Activated CD4-positive, alpha-beta T cell treated with anti-CD3 and anti-CD28 coated beads for 24 hours (primary cell): ENCODE measurements around the gene CRKL.

Source experiments
- DNase-seq, 2 donors: peaks; one replicate each; pipeline ENCODE4 v3.0.0-alpha.2; 2020; ENCODE audit warnings: low read depth in 2 of 2

CRKL gene

DNA sequence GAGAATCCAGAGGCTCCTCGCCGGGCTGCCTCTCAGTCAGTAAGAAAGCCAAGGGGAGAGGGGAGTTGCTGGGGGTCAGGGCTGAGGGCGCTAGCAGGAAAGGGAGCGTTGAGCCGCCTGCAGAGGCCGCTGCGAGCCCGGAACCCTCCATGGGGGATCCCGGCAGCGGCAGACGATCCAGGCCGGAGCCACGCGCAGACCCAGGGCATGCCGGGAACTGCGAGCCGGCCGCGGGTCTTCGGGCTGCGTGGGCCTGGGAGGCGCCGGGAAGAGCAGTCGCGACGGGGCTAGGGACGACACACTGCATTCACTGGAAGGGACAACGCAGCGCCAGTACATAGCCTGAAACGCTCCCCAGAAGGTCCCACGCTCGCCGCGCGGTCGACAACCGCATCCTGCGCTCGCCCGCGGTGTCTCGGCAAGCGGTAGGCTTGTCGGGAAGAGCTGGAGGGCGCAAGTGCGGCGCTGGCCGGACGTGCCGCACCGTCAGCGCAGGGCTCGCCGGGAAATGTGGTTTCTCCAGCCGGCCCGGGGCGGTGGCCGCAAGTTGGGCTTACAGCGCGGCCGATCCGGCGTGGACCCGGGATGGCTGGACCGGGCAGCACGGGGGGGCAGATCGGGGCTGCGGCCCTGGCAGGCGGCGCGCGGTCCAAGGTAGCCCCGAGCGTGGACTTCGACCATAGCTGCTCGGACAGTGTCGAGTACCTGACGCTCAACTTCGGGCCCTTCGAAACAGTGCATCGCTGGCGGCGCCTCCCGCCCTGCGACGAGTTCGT, 64.8 kb downstream of the CRKL start, which contains the start of gene LZTR1:
Gene LZTR1, plus strand, starts transcription at position 511 of the 776 bp plus-strand sequence. Its CDS starts 75 bp downstream, at position 586.
- peak; percentile 58 to 59 for DNase-seq

DNA sequence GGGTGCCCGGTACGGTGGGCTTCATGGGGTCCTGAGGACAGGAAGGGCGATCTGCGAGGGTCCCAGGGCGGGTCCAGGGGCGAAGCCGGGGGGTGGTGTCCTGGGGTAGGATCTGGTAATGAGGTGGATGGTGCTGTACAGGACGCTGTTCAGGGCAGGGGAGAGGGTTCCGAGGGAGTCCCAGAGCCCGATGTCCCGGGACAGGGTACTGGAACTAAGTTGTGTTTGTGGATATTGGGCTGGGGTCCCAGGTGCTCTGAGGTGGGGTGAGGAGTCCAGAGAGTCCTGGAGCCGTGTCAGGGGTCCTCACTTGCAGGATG, 65.3 kb downstream of the CRKL start:
- DNase-seq = no peak

DNA sequence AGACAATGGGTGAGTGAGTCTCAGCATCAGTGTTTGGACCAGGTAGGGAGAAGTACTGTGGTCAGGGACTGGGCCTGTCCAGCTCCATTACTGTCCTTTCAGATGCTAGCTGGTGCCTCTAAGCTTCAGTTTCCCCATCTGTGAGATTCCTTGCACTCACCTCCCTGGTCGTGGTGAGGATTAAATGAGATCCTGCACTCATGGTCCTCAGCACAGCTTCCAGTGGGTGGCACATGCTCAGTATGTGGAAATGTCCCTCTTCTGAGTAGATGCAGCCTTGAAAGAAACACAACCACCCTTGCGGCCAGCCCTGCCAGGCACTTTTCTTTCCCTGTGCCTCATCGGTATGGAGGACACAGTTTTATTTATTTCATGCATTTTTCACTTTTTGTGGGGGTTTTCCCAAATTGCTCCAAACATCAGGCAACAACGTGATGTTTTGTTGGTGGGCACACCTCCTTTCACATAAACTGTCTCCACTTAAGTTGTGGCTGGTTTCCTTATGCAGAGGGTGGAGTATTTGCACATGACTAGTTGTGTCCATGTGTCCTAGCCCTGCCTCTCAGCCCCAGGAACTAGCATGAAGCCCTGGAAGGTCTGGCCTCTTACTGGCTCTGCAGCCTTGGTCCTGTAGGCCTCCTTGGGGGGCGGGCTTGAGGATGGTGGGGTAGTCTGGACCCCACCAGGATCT, 66.0 kb downstream of the CRKL start:
- no peak for DNase-seq

DNA sequence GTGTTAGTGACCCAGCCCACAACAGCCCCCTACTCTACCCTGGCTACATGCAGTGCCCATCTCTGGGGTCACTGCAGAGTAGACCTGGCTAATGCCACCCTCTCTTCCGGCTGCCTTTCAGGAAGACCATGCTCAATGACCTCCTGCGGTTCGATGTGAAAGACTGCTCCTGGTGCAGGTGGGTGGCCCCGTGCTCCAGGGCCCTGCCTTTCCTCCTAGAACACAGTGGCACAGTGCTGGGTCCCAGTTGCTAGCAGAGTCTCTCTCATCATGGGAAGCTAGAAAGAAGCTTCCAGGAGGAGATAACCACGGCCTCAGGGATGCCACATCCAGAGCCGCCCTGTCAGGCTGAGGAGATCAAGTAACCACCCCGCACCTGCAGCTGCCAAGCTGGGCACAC, 68.5 kb downstream of the CRKL start:
- DNase-seq = no peak

DNA sequence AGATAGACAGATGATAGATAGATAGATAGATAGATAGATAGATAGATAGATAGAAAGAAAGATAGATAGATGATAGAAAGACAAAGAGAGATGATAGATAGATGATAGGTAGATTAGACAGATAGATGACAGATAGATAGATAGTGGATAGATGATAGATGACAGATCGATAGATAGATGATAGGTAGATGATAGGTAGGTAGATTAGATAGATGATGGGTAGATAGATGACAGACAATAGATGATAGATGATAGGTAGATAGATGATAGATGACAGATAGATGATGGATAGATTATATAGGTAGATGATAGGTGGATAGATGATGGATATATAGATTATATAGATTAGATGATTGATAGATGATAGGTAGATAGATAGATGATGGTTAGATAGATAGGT, 69.2 kb downstream of the CRKL start:
- no peak for DNase-seq

DNA sequence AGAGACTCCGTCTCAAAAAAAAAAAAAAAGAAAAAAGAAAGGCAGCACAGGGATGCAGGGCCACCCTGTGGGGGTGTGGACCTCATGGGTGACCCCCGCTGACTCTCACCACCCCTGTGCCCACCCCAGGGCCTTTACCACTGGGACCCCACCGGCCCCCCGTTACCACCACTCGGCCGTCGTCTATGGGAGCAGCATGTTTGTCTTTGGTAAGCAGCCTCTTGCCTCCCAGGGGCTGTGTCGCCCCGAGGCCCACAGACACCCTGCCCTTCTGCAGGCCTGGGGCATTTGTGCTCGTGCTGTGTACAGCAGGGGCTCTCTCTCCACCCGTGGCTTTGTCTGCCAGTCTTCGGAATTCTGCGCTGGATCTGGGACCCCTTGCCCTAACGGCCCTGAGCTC, 70.2 kb downstream of the CRKL start:
- DNase-seq = no peak

DNA sequence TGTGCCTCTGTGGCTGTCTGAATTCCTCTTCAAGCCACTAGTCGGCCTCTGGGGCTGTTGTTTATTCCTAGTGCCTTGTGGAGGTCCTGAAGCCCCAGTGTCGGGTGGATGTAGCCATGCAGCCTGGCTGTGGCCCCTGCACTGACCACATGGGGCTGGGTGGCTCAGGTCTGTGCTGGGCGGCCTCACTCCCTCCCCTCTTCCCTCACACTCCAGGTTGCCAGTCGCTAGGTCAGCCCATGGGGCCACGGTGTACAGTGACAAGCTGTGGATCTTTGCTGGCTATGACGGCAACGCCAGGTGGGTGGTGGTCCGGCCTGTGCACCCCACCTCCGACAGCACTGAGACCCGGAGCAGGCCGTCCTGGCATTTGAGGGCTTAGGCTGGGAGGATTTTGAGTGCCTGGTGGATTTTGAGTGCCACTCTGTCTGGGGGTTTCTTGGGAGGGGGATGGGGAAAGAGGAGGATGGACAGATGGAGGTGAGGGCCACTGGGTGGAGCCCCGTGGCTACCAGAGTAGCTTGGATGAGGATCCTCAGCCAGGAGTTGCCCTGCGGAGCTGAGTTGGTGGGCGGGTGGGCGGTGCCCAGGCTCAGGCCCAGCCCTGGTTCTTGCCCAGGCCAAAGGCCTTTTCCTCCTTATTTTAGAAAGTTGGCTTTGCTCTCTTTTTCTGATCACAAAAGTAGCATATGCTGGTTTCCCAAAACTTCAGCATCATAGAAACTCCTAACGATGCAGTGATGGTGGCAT, 71.5 kb downstream of the CRKL start:
- DNase-seq = no peak

DNA sequence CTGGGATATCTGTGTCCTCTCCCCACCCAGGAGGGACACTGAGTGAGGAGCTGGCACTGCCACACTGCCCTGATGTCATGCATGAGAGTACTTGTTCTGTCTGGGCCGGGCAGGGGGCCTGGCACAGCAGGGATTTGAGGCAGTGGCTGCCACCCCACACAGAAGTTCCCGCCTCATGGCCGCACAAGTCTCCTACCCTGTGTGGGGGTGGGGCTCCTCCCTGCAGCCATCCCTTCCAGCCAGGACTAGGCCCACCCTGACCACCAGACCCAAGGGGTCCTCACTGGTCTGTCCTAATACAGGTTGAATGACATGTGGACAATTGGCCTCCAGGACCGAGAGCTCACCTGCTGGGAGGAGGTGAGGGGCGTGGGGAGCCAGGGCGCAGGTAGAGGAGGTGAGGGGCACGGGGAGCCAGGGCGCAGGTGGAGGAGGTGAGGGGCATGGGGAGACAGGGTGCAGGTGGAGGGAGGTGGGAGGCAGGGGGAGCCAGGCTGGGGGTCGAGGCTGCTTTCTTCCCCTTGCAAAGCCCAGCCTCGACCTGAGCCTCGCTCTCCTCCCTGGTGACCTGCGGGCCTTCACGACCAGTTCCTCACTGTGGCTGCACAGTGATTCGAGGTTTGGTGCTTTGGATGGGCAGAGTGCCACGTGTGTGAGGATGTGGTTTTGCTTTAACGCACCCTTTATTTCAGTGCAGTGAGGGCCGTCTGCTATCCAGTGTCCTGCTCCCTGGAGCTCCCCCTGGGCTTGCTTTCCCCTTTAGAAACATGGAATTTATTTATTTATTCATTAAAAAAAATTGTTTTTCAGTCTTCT, 72.3 kb downstream of the CRKL start:
- DNase-seq = no peak

DNA sequence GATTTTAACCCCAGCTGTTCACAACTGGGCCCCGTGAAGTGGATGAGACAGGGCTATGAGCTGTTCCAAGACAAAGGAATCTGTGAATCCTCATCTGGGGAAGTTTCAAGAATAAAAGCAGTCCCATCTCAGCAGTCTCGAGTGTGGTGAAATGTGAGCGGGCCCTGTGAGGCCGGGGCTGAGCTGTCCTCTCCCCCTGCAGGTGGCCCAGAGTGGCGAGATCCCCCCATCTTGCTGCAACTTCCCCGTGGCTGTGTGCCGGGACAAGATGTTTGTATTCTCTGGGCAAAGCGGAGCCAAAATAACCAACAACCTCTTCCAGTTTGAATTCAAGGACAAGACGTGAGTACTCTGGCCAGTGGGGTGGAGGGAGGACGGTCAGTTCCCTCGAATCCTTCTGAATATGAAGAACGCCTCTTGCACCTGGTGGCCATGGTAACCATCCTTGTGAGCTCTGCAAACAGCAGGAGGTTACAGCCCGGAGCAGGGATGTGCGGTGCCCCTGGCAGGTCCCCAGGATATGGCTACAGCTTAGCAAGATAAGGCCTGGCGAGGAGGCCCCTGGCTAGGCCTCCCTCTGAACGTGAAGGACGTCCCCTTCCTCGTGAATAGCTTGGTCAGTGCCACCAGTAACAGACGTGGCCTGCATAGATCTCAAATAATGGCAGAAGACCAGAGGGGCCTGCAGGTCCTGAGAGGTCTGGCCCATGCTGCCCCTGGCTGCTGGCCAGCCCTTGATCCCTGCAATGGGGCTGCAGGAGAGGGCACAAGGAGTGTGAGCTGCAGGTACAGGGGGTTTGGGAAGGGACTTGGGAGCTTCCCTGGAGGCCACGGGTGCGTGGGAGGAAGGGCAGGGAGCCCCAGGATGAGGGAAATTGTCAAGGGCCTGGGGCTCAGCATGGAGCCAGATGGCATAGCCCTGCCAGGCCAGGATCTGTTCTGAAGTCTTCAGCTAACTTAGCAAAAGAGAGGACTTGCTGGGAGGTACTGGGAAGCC, 73.3 kb downstream of the CRKL start:
- DNase-seq = no peak

DNA sequence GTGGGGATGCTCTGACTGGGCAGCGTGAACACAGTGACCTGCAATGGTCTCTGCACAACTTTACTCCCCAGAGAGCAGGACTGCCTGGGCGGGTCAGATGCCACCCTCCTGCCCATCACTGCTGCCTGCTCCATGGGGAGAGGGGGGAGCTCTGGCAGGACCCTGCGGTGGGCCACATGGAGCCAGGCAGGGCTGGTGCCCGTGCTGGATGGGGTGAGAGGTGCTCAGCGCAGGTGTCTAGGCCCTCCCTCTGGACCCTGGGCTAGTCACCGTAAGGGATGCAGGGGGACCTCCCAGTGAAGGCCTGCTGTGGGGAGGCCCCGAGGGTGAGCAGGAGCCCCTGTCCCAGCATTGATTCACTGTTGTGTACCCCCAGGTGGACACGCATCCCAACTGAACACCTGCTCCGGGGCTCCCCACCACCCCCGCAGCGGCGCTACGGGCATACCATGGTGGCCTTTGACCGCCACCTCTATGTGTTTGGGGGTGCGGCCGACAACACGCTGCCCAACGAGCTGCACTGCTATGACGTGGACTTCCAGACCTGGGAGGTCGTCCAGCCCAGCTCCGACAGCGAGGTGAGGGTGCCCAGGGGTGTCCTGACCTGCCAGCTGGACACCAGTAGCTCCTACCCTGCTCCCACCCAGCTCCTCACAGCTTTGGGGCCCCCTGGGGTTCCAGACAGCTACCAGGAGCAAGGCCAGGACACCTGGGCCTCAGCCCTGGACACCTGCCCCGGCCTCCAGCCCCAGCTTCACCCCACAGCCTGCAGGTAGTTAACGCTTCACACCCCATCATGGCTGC, 74.2 kb downstream of the CRKL start:
- no peak for DNase-seq

DNA sequence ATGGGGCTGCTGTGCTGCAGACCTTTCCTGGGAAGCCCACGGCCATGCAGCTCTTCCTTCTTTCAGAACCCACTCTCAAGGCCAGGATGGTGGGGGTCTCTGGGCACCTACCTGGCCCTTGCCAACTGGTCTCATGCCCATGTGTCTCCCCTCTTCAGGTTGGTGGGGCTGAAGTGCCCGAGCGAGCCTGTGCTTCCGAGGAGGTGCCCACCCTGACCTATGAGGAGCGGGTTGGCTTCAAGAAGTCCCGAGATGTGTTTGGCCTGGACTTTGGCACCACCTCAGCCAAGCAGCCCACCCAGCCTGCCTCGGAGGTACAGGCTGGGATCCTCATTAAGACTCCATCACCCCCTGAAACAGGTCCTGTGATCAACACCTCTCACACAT, 74.8 kb downstream of the CRKL start:
- no peak for DNase-seq

DNA sequence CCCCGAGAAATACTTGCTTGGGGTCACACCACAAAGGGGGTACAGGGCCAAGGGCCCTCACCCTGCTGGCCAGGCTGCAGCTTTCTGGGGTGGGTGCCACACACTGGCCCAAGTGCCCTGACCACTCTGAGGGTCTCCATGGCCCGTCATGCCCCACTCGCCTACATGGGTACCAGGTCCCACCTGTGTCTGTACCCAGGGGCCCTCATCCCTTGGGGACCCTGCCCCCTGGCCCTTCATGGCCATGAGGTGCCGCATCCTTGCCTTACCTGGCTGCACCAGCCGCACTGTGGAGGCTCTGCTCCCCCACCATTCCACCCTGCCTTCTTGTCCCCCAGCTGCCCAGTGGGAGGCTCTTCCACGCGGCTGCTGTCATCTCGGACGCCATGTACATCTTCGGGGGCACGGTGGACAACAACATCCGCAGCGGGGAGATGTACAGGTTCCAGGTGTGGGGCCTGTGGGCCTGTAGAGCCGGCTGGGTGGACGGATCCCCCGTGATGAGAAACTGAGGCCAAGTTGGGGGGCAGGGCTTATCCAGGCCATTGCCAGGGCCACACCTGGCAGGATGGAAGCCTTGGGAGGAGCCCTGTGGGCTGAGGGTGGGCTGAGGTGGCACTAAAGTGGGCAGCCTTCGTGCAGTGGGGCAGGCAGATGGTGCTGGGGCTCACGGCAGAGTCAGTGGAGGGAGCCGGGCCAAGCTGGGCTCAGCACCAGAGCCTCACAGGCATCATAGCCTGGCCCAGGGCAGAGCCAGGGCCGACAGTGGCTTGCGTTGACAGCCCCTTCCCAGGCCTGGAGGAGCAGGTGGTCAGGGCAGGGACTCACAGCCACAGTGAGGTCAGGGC, 75.5 kb downstream of the CRKL start:
- no peak for DNase-seq

DNA sequence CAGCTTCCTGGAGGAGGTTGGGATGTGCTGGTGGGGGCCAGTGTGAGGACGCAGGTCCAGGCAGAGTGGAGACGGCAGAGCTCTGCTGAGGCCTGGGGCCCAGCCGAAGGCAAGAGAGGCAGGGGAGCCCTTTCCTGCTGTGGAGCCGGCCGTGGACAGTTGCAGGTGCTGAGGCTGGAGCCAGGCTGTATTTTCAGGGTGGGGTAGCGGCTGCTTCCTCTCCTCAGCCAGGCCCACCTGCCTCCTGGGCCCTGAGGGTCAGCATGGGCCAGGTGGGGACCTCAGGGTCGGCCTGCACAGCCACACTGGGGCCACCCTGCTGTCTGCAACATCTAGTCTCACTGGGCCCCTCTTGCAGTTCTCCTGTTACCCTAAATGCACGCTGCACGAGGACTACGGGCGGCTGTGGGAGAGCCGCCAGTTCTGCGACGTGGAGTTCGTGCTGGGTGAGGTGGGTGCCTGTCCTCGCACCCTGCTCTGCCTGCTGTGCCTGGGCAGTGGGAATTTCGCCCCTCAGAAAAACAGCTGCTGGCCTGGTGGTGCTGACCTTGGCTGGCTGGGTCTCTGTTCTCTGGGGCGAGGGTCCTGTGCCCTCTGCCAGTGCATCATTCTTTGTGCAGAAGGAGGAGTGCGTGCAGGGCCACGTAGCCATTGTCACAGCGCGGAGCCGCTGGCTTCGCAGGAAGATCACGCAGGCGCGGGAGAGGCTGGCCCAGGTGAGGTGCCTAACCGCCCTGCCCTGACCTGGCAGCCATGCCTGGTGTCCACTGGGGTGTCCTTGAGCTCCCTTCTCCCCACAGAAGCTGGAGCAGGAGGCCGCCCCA, 76.3 kb downstream of the CRKL start:
- no peak for DNase-seq

DNA sequence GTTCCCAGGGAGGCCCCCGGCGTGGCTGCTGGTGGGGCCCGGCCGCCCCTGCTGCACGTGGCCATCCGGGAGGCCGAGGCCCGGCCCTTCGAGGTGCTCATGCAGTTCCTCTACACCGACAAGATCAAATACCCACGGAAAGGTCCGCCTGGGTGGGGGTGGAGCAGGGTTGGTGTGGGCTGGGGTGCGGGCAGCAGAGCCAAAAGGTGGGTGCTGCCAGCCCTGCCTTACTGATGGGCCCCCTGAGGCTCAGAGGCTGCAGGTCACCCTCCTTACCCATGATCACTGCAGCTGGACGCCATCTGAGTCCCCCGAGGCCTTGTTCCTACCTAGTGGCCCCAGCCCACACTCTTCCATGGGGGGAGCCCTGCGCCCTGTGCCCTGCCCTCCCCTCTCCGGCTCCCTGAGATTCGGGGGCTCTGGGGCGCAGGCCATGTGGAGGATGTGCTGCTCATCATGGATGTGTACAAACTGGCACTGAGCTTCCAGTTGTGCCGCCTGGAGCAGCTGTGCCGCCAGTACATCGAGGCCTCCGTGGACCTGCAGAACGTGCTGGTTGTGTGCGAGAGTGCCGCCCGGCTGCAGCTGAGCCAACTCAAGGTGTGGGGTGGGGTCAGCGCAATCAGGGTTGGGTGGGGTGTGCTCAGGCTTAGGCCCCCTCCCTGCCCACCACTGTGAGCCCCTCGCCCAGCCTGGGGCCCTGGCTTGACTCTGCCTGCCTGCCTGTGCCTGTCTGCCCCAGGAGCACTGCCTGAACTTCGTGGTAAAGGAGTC, 77.1 kb downstream of the CRKL start:
- DNase-seq = no peak

DNA sequence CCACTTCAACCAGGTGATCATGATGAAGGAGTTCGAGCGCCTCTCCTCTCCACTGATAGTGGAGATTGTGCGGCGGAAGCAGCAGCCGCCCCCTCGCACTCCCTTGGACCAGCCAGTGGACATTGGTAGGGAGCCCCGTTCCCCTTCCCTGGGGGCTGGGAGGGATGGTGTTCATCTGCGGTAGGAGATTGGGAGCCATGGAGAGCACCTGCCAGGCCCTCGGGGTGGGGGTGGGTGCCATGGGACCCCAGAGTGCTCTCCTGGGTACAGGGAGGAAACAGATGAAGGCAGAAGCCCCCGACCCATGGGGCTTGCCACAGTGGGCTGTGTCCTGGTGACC, 77.7 kb downstream of the CRKL start:
- no peak for DNase-seq

DNA sequence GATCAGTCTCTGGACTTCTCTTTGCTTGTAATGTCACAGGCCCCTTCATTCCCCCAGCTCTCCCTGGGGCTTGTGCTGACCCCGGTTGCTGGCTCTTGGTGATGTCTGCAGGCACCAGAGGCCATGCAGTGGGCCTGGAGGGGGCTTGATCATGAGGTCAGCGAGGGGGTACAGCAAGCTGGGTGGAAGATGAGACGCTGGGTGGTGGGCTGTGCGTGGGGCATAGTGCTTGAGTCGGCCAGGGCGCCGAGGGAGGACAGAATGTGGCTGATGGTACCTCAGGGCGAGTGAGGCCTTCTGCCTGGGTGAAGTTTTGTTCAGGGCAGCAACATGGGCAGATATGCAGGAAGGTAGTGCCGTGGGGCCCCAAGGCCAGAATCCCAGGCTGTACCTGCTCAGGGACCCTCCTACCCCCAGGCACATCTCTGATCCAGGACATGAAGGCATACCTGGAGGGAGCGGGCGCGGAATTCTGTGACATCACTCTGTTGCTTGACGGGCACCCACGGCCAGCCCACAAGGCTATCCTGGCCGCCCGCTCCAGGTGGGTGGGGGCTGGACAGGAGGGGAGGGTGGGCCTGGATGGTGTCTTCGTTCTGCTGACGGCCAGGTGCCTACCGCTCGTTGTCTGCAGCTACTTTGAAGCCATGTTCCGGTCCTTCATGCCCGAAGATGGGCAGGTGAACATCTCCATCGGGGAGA, 78.3 kb downstream of the CRKL start:
- DNase-seq = no peak

DNA sequence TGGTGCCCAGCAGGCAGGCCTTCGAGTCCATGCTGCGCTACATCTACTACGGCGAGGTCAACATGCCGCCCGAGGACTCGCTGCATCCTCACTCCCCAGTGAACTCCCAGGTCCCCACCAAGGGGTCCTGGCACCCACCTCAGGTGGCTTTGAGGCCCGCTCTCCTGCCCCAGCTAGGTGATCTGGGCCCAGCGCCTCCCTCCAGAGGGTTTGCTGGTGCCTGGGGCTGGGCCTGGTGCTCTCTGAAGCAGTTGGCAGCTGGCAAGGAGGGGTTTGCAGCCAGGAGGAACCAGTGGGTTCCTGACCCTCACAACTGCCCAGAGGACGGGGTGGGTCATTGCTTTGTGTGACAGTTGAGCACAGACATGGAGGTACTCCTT, 78.8 kb downstream of the CRKL start:
- DNase-seq = no peak
